Esophagus (tissue), 2 donors: ENCODE measurements around the gene KIAA0753. TPM values are rescaled to one million over a fixed set of nuclear protein-coding genes. Genes with fewer than 3 reads are reported as not detected.
A peak's percentile ranks its signal among the peaks of the same experiment; 100 is the strongest.
"Not testable (repeated sequence)": the region's sequence is repeated elsewhere in the genome, so short reads cannot be mapped to it uniquely, and the experiment has no call there.

ENCODE experiments used
- H3K27ac ChIP-seq, 2 donors: one replicate each; pipeline ENCODE4 v1.5.1; 2013; ENCODE audit warnings: low read depth in 2 of 2, mild to moderate bottlenecking in 2 of 2, inconsistent platforms in 1 of 2, low read length in 1 of 2, moderate library complexity in 1 of 2
- H3K27me3 ChIP-seq, 2 donors: one replicate each; pipeline ENCODE4 v1.6.1; 2013; ENCODE audit warnings: low read length in 2 of 2, control low read depth in 1 of 2, mild to moderate bottlenecking in 1 of 2; ENCODE audit not compliant: insufficient read depth in 2 of 2, control insufficient read depth in 1 of 2
- H3K36me3 ChIP-seq, 2 donors: one replicate each; pipeline ENCODE4 v1.6.1; 2013; ENCODE audit warnings: low read length in 1 of 2; ENCODE audit not compliant: control insufficient read depth in 2 of 2, insufficient read depth in 2 of 2
- H3K4me1 ChIP-seq, 2 donors: one replicate each; pipeline ENCODE4 v1.6.1; 2013; ENCODE audit warnings: low read length in 1 of 2; ENCODE audit not compliant: control insufficient read depth in 2 of 2, insufficient read depth in 2 of 2
- H3K4me3 ChIP-seq, 2 donors: one replicate each; pipeline ENCODE4 v1.5.1; 2013; ENCODE audit warnings: low read length in 2 of 2, mild to moderate bottlenecking in 2 of 2, low read depth in 1 of 2, moderate library complexity in 1 of 2
- H3K9me3 ChIP-seq, 2 donors: one replicate each; pipeline ENCODE4 v1.6.1; 2013; ENCODE audit warnings: mild to moderate bottlenecking in 2 of 2, low read depth in 1 of 2, low read length in 1 of 2, moderate library complexity in 1 of 2; ENCODE audit not compliant: control insufficient read depth in 2 of 2, insufficient read depth in 1 of 2
- WGBS, 2 donors: extraction: QIAGEN DNeasy Blood & Tissue Kit; methylation state at CpG; one replicate each; pipeline ENCODE4 v1.1.7; 2013; 5-methylcytosine and 5-hydroxymethylcytosine counted together
- polyA plus RNA-seq, 2 donors: library from polyadenylated mRNA; stranded (reverse); fragments of 200-250 nt; gene quantifications; one replicate each; pipeline ENCODE4 v1.2.3, GENCODE V29; 2013
- donor health status: healthy with polysubstance abuse.
- donor health status: Bipolar disorder and iron deficiency.

KIAA0753 gene
- polyA plus RNA-seq, 2 donors = 5.8 to 6.7 TPM

DNA sequence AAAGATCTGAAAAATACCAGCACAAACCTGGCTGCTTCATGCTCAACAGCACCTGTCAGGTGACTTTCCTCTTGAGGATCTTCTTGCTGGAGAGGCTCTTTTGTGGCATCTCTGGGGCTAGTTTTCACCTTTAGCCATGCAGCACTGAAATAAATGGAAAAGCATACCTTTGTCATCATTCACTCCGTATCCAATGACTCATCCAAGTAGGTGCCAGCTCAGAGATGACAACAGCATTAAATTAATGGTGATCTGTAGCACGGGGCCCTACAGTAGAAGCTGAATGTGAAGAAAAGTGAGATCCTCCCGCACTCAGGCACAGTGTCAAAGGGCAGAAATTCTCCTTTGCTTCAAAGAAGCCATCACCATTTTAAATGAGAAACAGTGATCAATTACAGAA is 32.2 kb downstream of the KIAA0753 start:
- Histone ChIP-seq H3K4me3 (no peak overlapping the region), H3K27ac (peak overlapping the region in 1 of 2 donors; percentile 10), H3K9me3 (no peaks in the 10 kb centered on the region), H3K36me3 (peaks cover 11 to 19% of the 10 kb centered on the region in 2 donors), H3K4me1 (no peaks in the 10 kb centered on the region), H3K27me3 (no peaks in the 10 kb centered on the region)
- WGBS, 2 donors = 60 to 64% methylated on average over 3 of the region's 3 CpGs

DNA sequence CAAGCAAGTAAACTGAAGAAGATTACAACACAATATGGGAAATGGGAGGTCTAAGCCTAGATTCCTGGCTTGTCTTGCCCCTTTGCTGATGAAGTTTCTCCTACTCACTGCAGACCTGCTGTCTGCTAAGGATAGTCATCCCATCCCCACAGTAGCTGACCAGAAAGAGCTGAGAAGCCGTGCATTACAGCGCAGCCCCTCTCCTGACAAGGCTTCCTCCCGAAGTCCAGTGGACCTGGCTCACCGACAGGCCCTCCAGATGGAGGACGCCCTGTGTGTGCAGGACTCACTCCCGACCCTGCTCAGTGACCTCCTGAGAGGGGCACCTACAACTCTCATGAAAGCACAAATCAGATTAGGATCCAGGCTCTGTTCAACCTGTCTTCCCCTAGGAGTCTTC is 35.4 kb downstream of the KIAA0753 start:
- no peaks in the 10 kb centered on the region for H3K9me3 ChIP-seq
- no peaks in the 10 kb centered on the region for H3K27me3 ChIP-seq
- no peak overlapping the region for H3K4me3 ChIP-seq
- H3K36me3 ChIP-seq = peaks cover 10 to 18% of the 10 kb centered on the region in 2 donors
- WGBS, 2 donors = 93% methylated on average over 6 of the region's 6 CpGs
- H3K4me1 ChIP-seq = no peaks in the 10 kb centered on the region
- no peak overlapping the region for H3K27ac ChIP-seq

DNA sequence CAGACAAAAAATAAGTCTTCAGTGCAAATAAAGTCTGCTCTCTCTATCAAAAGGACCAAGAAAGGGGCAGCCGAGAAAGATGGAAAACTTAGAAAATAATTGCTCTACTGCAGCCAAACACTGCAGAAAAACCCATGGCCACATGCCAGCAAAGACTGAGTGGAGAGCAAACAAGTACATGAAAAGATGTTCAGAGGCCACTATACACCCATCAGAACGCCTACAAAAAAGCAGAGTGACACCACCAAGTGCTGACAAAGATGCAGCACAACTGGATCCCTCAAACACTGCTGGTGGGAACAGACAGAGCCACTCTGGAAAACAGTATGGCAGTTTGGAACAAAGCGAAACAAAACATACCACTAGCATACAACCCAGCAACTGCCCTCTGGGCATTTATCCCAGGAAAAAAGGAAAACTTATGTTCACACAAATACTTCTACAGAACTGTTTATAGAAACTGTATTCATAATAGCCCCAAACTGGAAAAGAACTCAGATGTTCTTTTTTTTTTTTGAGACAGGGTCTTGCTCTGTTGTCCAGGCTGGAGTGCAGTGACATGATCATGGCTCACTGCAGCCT is 36.7 kb downstream of the KIAA0753 start:
- H3K4me1 ChIP-seq = no peaks in the 10 kb centered on the region
- H3K27me3 ChIP-seq = no peaks in the 10 kb centered on the region
- 60 to 67% methylated on average over 3 of the region's 3 CpGs for WGBS, 2 donors
- no peaks in the 10 kb centered on the region for H3K9me3 ChIP-seq
- H3K27ac ChIP-seq = no peak overlapping the region
- H3K4me3 ChIP-seq = no peak overlapping the region
- H3K36me3 ChIP-seq = peaks cover 7 to 15% of the 10 kb centered on the region in 2 donors

DNA sequence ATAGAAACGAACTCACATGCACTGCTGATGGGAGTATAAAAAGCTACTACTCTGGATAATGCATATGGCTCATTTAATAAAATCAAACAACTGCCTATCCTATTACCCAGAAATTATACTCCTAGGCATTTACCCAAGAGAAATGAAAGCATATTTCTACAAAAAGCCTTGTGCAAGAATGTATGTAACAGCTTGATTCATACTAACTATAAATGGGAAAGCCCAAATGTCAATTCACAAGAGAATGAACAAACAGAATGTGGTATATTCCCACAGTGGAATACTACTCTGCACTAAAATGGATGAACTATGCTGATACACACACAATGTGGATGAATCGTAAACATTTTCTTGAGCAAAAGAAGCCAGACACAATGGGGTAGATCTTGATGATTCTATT is 38.4 kb downstream of the KIAA0753 start:
- H3K36me3 ChIP-seq = peaks cover 9 to 13% of the 10 kb centered on the region in 2 donors

DNA sequence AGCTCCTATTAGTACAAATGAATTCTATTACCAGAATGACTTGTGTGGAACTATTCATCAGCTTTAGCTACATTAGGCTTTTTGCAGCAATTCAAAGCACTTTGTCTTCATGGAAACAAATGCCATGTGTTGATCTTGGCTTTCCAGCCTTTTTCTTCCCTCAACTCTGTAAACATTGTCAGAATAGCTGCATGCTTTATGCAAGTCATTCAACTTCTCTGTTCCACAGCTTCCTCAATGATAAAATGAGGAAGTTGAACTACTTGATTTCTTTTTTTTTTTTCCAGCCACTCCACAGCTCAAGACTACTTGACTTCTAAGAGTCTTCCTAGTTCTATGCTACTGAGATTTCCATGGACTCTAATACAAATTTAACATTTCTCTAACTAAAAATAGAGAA is 41.1 kb downstream of the KIAA0753 start:
- Histone ChIP-seq H3K4me1 (no peaks in the 10 kb centered on the region), H3K9me3 (no peaks in the 10 kb centered on the region), H3K27me3 (no peaks in the 10 kb centered on the region), H3K4me3 (no peak overlapping the region), H3K36me3 (peaks cover 9 to 20% of the 10 kb centered on the region in 2 donors), H3K27ac (no peak overlapping the region)

More for the DNA sequence above, 38.4 kb downstream of the KIAA0753 start:
- Histone ChIP-seq H3K9me3 (no peaks in the 10 kb centered on the region), H3K27ac (no peak overlapping the region), H3K4me3 (no peak overlapping the region), H3K27me3 (no peaks in the 10 kb centered on the region), H3K4me1 (no peaks in the 10 kb centered on the region)
- WGBS, 2 donors = 90 to 91% methylated on average over 2 of the region's 2 CpGs

DNA sequence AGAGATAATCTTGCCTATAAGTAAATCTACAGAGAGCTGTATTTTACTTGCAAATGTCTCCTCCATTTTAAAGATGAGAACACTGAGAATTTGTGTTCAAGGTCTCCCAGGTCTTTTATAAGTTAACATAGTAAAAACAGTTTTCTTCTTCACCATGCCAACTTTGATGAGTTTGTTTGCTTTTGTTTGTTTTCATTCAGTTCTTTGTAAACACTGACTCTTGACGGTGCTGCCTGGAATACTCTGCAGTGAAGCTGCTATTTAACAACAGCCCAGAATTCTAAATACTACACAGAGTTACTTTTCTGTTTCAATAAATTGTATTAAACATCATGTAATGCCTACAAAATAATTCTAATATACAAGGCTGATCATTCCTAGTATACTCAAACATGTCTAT is 42.8 kb downstream of the KIAA0753 start:
- Histone ChIP-seq H3K4me3 (no peak overlapping the region), H3K36me3 (peaks cover 9 to 20% of the 10 kb centered on the region in 2 donors), H3K27ac (no peak overlapping the region), H3K4me1 (no peaks in the 10 kb centered on the region), H3K9me3 (no peaks in the 10 kb centered on the region), H3K27me3 (no peaks in the 10 kb centered on the region)
- 66 to 69% methylated on average over 1 of the region's 1 CpG for WGBS, 2 donors

DNA sequence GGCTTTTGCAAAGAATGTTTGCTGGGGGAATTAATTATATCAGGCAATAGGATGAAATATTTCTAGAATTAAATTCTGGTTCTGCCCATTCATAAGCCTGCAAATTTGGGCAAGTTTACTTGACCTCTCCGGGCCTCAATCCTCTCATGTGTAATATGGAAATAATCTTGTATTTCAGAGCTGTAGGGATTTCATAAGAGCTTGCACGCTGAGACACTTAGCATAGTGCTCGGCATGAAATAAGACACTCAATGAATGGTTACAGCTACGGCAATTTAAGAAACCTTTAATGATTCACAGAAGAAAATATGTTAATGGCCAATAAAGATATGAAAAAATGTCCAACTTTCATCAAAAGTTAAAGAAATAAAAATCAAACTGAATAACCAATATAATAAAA is 43.6 kb downstream of the KIAA0753 start:
- Histone ChIP-seq H3K27ac (no peak overlapping the region), H3K36me3 (peaks cover 9 to 21% of the 10 kb centered on the region in 2 donors)

DNA sequence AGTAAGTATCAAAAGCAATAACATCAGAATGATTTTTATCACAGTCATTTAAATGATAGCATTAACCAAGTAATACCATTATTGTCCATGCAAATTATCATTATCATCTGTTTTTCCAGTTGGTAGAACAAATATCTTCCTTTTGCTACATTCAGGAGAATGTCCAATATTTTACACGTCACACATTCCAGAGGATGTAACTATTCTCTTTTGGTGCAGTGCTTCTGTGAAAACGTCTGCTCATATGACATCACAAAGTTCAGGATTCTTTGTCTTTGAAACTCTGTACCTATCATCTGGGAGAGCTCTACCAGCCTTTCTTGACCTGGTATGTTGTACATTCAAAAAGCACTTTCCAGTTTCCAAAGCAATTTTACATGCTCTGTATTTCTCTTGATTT is 44.0 kb downstream of the KIAA0753 start:
- H3K4me1 ChIP-seq = no peaks in the 10 kb centered on the region
- H3K27ac ChIP-seq = no peak overlapping the region
- WGBS, 2 donors = 75 to 78% methylated on average over 2 of the region's 2 CpGs
- H3K9me3 ChIP-seq = no peaks in the 10 kb centered on the region
- peaks cover 9 to 26% of the 10 kb centered on the region in 2 donors for H3K36me3 ChIP-seq
- no peaks in the 10 kb centered on the region for H3K27me3 ChIP-seq
- H3K4me3 ChIP-seq = no peak overlapping the region

More for the DNA sequence above, 43.6 kb downstream of the KIAA0753 start:
- H3K4me1 ChIP-seq = no peaks in the 10 kb centered on the region
- no peak overlapping the region for H3K4me3 ChIP-seq
- no peaks in the 10 kb centered on the region for H3K9me3 ChIP-seq
- no peaks in the 10 kb centered on the region for H3K27me3 ChIP-seq
- WGBS, 2 donors = 91 to 95% methylated on average over 4 of the region's 4 CpGs

DNA sequence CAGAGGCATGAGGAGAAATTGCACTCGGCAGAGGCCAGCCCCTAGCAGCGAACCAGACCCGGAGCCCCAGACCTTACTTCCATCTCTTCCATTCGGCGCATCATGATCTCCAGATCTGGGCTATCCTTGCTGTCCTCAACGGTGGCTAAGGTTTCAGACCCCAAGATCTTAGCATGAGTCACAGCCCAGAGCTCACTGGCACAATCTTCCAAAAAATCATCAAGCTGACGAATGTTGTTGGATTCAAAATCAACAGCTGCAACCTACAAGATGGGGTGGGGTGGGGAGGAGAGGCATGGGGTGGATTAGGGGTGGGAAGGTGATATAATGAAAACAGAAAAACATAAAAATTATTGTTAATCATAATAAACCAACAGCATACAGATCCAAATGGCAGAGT is 44.4 kb downstream of the KIAA0753 start:
- H3K36me3 ChIP-seq = peaks cover 9 to 26% of the 10 kb centered on the region in 2 donors
- WGBS, 2 donors = 92 to 94% methylated on average over 7 of the region's 7 CpGs
- H3K9me3 ChIP-seq = no peaks in the 10 kb centered on the region
- H3K4me1 ChIP-seq = no peaks in the 10 kb centered on the region
- no peaks in the 10 kb centered on the region for H3K27me3 ChIP-seq
- no peak overlapping the region for H3K4me3 ChIP-seq
- no peak overlapping the region for H3K27ac ChIP-seq

DNA sequence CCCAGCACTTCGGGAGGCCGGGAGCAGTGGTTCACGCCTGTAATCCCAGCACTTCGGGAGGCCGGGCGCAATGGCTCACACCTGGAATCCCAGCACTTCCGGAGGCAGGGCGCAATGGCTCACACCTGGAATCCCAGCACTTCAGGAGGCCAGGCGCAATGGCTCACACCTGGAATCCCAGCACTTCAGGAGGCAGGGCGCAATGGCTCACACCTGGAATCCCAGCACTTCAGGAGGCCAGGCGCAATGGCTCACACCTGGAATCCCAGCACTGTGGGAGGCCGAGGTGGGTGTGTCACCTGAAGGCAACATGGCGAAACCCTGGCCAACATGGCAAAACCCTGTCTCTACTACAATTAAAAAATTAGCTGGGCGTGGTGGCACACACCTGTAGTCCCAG is 47.1 kb downstream of the KIAA0753 start:
- not testable (repeated sequence) for H3K27me3 ChIP-seq, H3K27ac ChIP-seq, H3K4me3 ChIP-seq, H3K9me3 ChIP-seq, H3K4me1 ChIP-seq
- WGBS, 2 donors = 97% methylated on average over 14 of the region's 14 CpGs
- peaks cover 15 to 17% of the 10 kb centered on the region in 2 donors for H3K36me3 ChIP-seq
